Loucy (cell line): Measurements from ENCODE around the gene SHROOM3.

ENCODE experiments used
- H2AFZ ChIP-seq: fragments of 200-600 bp; sonication (generic); 2 replicates; pipeline ENCODE4 v1.6.0; 2016; ENCODE audit warnings: antibody characterized with exemption, mild to moderate bottlenecking, low read length, moderate library complexity
- H3F3A ChIP-seq: fragments of 200-600 bp; 2 replicates; pipeline ENCODE4 v1.6.0; 2016; ENCODE audit warnings: antibody characterized with exemption, low read depth, mild to moderate bottlenecking
- H3K27me3 ChIP-seq: fragments of 200-600 bp; sonication (generic); 2 replicates; pipeline ENCODE4 v1.6.1; 2014; ENCODE audit warnings: low read length, mild to moderate bottlenecking; ENCODE audit not compliant: insufficient read depth, poor library complexity, severe bottlenecking
- H3K36me3 ChIP-seq: fragments of 200-600 bp; sonication (generic); 2 replicates; pipeline ENCODE4 v1.6.1; 2016; ENCODE audit warnings: low read length; ENCODE audit not compliant: insufficient read depth
- H3K4me1 ChIP-seq: fragments of 200-600 bp; sonication (generic); 2 replicates; pipeline ENCODE4 v1.5.1; 2014; ENCODE audit warnings: low read length, mild to moderate bottlenecking; ENCODE audit not compliant: insufficient read depth, poor library complexity, severe bottlenecking
- H3K4me2 ChIP-seq: fragments of 200-600 bp; sonication (generic); 2 replicates; pipeline ENCODE4 v1.6.0; 2014; ENCODE audit warnings: antibody characterized with exemption, low read length, low read depth, mild to moderate bottlenecking; ENCODE audit not compliant: poor library complexity, severe bottlenecking
- H3K4me3 ChIP-seq: fragments of 200-600 bp; sonication (generic); 2 replicates; pipeline ENCODE4 v1.5.1; 2014; ENCODE audit warnings: low read length, mild to moderate bottlenecking, mixed read lengths; ENCODE audit not compliant: poor library complexity, severe bottlenecking
- H3K79me2 ChIP-seq: fragments of 200-600 bp; sonication (generic); 2 replicates; pipeline ENCODE4 v1.6.1; 2014; ENCODE audit warnings: low read length; ENCODE audit not compliant: insufficient read depth
- H3K9ac ChIP-seq: fragments of 200-600 bp; sonication (generic); 2 replicates; pipeline ENCODE4 v1.6.0; 2014; ENCODE audit warnings: mild to moderate bottlenecking, low read depth, low read length, moderate library complexity; ENCODE audit not compliant: poor library complexity, severe bottlenecking
- H3K9me2 ChIP-seq: fragments of 200-600 bp; sonication (generic); replicated peaks from 2 replicates; pipeline ENCODE4 v1.6.1; 2016; ENCODE audit warnings: low read depth, low read length, mixed read lengths
- H3K9me3 ChIP-seq: fragments of 200-600 bp; sonication (generic); 2 replicates; pipeline ENCODE4 v1.6.1; 2014; ENCODE audit warnings: mild to moderate bottlenecking, antibody characterized with exemption, low read length, low read depth; ENCODE audit not compliant: insufficient read depth
- H4K20me1 ChIP-seq: fragments of 200-600 bp; sonication (generic); 2 replicates; pipeline ENCODE4 v1.6.0; 2014; ENCODE audit warnings: antibody characterized with exemption, low read length, mild to moderate bottlenecking; ENCODE audit not compliant: insufficient read depth, poor library complexity, severe bottlenecking
- EZH2phosphoT487 ChIP-seq: fragments of 200-600 bp; IDR thresholded peaks from 2 replicates; pipeline ENCODE4 v1.6.1; 2018; ENCODE audit warnings: antibody characterized with exemption, mild to moderate bottlenecking, moderate library complexity, borderline replicate concordance
- TF ChIP-seq, protein P1 (sequence below): fragments of 200-600 bp; sonication (generic); conservative IDR thresholded peaks from 2 replicates; pipeline ENCODE4 v1.5.1; 2014; ENCODE audit warnings: mild to moderate bottlenecking, antibody characterized with exemption, low read length

SHROOM3 gene

DNA sequence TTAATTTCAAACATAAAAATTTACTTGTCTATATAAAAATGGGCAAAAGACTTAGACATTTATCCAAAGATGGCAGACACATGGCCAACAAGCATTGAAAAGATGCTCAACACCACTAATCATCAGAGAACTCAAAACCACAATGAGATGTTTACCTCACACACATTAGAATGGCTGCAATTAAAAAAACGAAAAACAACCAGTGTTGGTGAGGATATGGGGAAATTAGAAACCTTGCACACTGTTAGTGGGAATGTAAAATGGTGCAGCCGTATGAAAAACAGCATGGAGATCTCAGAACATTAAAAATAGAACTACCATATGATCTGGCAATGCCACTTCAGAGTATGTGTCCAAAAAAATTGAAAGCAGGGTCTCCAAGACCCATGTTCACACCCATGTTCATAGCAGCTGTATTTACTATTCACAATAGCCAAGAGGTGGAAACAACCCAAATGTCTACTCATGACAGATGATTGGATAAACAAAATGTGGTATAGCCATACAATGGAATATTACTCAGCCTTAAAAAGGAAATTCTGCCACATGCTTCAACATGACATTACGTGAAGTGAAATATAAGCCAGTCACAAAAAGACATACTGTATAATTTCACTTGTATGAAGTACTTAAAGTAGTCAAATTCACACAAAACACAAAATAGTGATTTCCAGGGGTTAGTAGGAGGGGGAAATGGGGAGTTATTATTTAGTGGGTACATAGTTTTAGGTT, 316.7 kb downstream of the SHROOM3 start:
- Histone ChIP-seq H3K9me2 (no peaks in the 10 kb centered on the region), H3K4me1 (peaks cover 63% of the 10 kb centered on the region), H3F3A (peaks cover 5% of the 10 kb centered on the region; the same call in 1 of the 2 replicates), H2AFZ (no peak overlapping the region), H3K36me3 (no peaks in the 10 kb centered on the region), H3K9ac (peak overlapping the region; percentile 74), H3K9me3 (peaks cover 6% of the 10 kb centered on the region), H3K79me2 (no peaks in the 10 kb centered on the region), H3K27me3 (no peaks in the 10 kb centered on the region), H3K4me3 (peak overlapping the region; percentile 55), H4K20me1 (no peaks in the 10 kb centered on the region), H3K4me2 (peak overlapping the region; percentile 73)
- no peak for TF ChIP-seq EZH2phosphoT487
- TF ChIP-seq, protein P1, sequence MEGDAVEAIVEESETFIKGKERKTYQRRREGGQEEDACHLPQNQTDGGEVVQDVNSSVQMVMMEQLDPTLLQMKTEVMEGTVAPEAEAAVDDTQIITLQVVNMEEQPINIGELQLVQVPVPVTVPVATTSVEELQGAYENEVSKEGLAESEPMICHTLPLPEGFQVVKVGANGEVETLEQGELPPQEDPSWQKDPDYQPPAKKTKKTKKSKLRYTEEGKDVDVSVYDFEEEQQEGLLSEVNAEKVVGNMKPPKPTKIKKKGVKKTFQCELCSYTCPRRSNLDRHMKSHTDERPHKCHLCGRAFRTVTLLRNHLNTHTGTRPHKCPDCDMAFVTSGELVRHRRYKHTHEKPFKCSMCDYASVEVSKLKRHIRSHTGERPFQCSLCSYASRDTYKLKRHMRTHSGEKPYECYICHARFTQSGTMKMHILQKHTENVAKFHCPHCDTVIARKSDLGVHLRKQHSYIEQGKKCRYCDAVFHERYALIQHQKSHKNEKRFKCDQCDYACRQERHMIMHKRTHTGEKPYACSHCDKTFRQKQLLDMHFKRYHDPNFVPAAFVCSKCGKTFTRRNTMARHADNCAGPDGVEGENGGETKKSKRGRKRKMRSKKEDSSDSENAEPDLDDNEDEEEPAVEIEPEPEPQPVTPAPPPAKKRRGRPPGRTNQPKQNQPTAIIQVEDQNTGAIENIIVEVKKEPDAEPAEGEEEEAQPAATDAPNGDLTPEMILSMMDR: no peak

DNA sequence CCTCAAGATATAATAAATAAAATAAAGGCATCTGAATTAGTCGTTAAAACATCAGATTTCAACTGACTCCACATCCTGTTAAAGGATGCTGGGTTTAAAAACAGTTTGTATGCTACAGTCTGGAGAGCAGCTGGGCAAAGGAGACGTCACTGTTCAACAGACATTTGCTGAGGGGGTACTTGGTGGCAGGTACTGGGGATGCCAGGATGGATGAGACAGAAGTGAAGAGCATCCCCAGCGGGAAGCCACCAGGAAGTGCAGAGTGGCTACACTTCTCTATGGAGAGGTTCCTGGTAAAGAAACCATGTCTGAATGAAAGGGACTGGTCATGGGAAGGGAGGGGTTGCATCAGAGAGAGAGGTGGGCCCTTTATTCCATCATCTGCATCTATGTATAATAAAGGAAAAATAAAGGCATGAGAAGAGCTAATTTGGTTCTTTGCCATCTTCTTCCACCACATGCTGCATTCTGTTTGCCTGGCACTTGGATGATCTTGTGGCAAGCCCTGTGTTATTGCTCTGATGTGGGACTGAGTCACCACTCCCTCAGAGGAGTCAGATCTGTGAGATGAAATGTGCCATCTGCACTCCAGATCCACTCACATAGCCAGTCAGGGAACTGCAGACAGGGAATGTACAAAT, 318.0 kb downstream of the SHROOM3 start:
- Histone ChIP-seq H3K9ac (peak overlapping the region; percentile 74), H3K36me3 (no peaks in the 10 kb centered on the region), H2AFZ (no peak overlapping the region)

DNA sequence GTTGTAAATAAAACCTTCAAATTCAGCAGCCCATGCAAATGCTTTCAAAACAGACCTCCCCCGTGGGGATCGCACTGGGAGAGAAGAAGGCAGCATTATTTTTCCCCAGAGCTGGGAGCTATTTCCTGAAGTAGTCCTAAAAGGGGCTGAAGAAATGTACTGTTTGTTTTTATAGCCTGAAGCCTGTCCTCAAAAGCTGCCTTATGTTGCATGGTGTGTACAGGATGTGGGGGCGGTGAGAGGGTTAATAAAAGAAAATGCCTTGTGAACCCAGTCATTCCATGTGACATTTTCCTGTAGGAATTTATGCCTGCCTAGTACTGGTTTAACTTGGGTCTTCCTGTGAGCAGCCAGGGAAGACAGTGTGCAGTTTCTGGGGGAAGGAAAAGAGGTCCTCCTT, 318.8 kb downstream of the SHROOM3 start:
- H3K36me3 ChIP-seq: no peaks in the 10 kb centered on the region
- peak overlapping the region; percentile 74 for H3K9ac ChIP-seq
- no peak overlapping the region for H2AFZ ChIP-seq
- peaks cover 5% of the 10 kb centered on the region; the same call in 1 of the 2 replicates for H3F3A ChIP-seq
- peaks cover 6% of the 10 kb centered on the region for H3K9me3 ChIP-seq
- no peaks in the 10 kb centered on the region for H3K27me3 ChIP-seq
- H4K20me1 ChIP-seq: no peaks in the 10 kb centered on the region
- peak overlapping the region; percentile 73 for H3K4me2 ChIP-seq
- peaks cover 69% of the 10 kb centered on the region for H3K4me1 ChIP-seq
- no peaks in the 10 kb centered on the region for H3K79me2 ChIP-seq
- peak overlapping the region; percentile 55 for H3K4me3 ChIP-seq
- TF ChIP-seq, protein P1: no peak
- no peak for TF ChIP-seq EZH2phosphoT487
- no peaks in the 10 kb centered on the region for H3K9me2 ChIP-seq

More for the DNA sequence above, 318.0 kb downstream of the SHROOM3 start:
- Histone ChIP-seq H3K79me2 (no peaks in the 10 kb centered on the region), H3K9me2 (no peaks in the 10 kb centered on the region), H3K9me3 (peaks cover 6% of the 10 kb centered on the region), H3K4me2 (peak overlapping the region; percentile 73), H3K4me1 (peaks cover 68% of the 10 kb centered on the region), H3K27me3 (no peaks in the 10 kb centered on the region), H3F3A (peaks cover 5% of the 10 kb centered on the region; the same call in 1 of the 2 replicates), H3K4me3 (peak overlapping the region; percentile 55), H4K20me1 (no peaks in the 10 kb centered on the region)
- TF ChIP-seq EZH2phosphoT487: no peak
- TF ChIP-seq, protein P1: no peak
